Ascending aorta (tissue), 2 donors: ENCODE results near the gene C9orf57. TPM values are rescaled to one million over a fixed set of nuclear protein-coding genes. Genes with fewer than 3 reads are reported as not detected.

Source experiments
- DNase-seq, 2 donors: peaks; one replicate each; pipeline ENCODE4 v3.0.0-alpha.2; 2019; ENCODE audit warnings: low spot score in 2 of 2
- H3K27ac ChIP-seq, 2 donors: fragments of 200-600 bp; sonication (generic); one replicate each; pipeline ENCODE4 v1.5.1; 2016 to 2017; ENCODE audit warnings: mild to moderate bottlenecking in 1 of 2
- H3K27me3 ChIP-seq: fragments of 200-600 bp; sonication (generic); one replicate; pipeline ENCODE4 v1.5.1; 2017
- H3K36me3 ChIP-seq, 2 donors: fragments of 200-600 bp; sonication (generic); one replicate each; pipeline ENCODE4 v1.5.1; 2016
- H3K4me1 ChIP-seq, 2 donors: fragments of 200-600 bp; sonication (generic); one replicate each; pipeline ENCODE4 v1.5.1; 2016 to 2017; ENCODE audit warnings: mild to moderate bottlenecking in 1 of 2
- H3K4me3 ChIP-seq, 2 donors: fragments of 200-600 bp; sonication (generic); one replicate each; pipeline ENCODE4 v1.5.1; 2016 to 2017; ENCODE audit warnings: mild to moderate bottlenecking in 1 of 2
- H3K9me3 ChIP-seq, 2 donors: fragments of 200-600 bp; sonication (generic); one replicate each; pipeline ENCODE4 v1.5.1; 2016
- CTCF ChIP-seq, 3 experiments: fragments of 200-600 bp in 2 of 3; fragments of 450-650 bp in 1 of 3; sonication (generic) in 2 of 3; IDR thresholded peaks; one replicate each; pipeline ENCODE4 v1.5.1; 2016 to 2019; ENCODE audit warnings: antibody characterized with exemption in 3 of 3, mild to moderate bottlenecking in 1 of 3, moderate library complexity in 1 of 3
- intact Hi-C: fragments of 100-400 bp; cut with DNase I; formaldehyde crosslinking; loops from one replicate; pipeline ENCODE4 v1.15.1; 2023
- total RNA-seq: library from RNA; depleted of rRNA; stranded (reverse); fragments of >200 nt; gene quantifications from one replicate; pipeline ENCODE4 v1.1.0, GENCODE V29; 2016

Gene C9orf57
- total RNA-seq, 1 donor from 2014 or later, result not detected

DNA sequence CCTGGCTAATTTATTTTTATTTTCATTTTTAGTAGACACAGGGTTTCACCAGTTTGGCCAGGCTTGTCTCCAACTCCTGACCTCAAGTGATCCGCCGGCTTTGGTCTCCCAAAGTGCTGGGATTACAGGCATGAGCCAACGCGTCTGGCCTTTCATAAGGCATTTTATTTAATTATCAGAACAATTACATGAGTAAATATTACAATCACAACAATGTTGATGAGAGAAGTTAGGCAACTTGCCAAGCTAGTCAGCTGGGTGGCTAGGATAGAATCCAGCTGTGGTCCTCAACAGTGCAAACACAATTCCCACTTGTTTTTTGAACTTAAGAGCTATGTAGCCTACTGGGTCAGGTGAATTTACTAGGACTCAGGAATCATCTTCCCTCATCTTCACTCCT is 22.0 kb downstream of the C9orf57 start:
- no peak for DNase-seq
- Histone ChIP-seq H3K4me3 (no peak overlapping the region), H3K9me3 (no peaks in the 10 kb centered on the region), H3K27ac (no peak overlapping the region), H3K36me3 (no peaks in the 10 kb centered on the region), H3K27me3 (no peaks in the 10 kb centered on the region), H3K4me1 (no peaks in the 10 kb centered on the region)
- intact Hi-C loops, result no loop called here
- no peak for TF ChIP-seq CTCF (IDR thresholded peaks at IDR 0.05)

DNA sequence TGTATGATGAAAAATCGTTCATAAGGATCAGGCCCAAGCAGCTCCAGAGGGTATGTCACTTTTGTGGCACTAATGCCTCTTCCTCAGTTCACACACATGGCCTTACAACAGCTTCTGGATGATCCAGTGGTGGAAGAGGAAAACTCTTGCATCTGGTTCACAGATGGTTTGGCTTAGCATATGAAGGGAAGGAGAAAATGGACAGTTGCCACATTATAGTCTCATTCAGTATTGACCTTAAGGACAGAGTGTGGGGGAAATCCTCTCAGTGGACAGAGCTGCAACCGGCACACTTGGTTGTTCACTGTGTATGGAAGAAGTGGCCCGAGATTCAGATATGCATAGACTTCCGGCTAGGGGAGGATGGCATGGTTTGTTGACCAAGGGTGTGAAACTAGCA is 22.8 kb downstream of the C9orf57 start:
- no peak for TF ChIP-seq CTCF (IDR thresholded peaks at IDR 0.05)
- H3K27me3 ChIP-seq, result no peaks in the 10 kb centered on the region
- no peak for DNase-seq
- no peaks in the 10 kb centered on the region for H3K4me1 ChIP-seq
- no peaks in the 10 kb centered on the region for H3K36me3 ChIP-seq
- H3K4me3 ChIP-seq, result no peak overlapping the region
- no peak overlapping the region for H3K27ac ChIP-seq
- intact Hi-C loops, result no loop called here
- H3K9me3 ChIP-seq, result no peaks in the 10 kb centered on the region

DNA sequence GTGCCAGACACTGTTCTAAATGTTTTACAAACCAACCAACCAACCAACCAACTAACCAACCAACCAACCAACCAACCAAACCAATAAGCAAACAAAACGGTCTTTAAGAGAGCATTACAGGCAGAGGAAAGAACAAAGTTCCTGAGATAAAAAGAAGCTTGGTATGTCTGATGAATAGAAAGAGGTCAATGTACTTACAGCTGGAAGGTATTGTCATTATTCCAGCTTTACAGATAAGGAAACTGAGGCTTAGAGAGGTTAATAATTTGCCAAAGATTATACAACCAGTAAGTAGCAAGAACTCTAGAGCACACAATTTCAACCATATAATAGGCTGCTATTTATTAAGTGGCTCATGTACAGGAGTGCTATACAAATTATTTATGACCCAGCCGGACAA is 29.6 kb downstream of the C9orf57 start:
- intact Hi-C loops, result no loop called here
- H3K27me3 ChIP-seq, result no peaks in the 10 kb centered on the region
- no peaks in the 10 kb centered on the region for H3K36me3 ChIP-seq
- no peak for TF ChIP-seq CTCF (IDR thresholded peaks at IDR 0.05)
- no peak for DNase-seq
- H3K9me3 ChIP-seq, result no peaks in the 10 kb centered on the region
- no peaks in the 10 kb centered on the region for H3K4me1 ChIP-seq
- H3K4me3 ChIP-seq, result no peak overlapping the region
- no peak overlapping the region for H3K27ac ChIP-seq

- intact Hi-C loops, result no loop called here
- Histone ChIP-seq H3K27ac (no peak overlapping the region), H3K9me3 (no peaks in the 10 kb centered on the region), H3K36me3 (no peaks in the 10 kb centered on the region), H3K27me3 (no peaks in the 10 kb centered on the region), H3K4me3 (no peak overlapping the region), H3K4me1 (no peaks in the 10 kb centered on the region)
- TF ChIP-seq CTCF (IDR thresholded peaks at IDR 0.05), result no peak
- DNase-seq, result no peak
Measured at GRCh38 chr9:72029986-72030385, 30.4 kb downstream of the C9orf57 start.

DNA sequence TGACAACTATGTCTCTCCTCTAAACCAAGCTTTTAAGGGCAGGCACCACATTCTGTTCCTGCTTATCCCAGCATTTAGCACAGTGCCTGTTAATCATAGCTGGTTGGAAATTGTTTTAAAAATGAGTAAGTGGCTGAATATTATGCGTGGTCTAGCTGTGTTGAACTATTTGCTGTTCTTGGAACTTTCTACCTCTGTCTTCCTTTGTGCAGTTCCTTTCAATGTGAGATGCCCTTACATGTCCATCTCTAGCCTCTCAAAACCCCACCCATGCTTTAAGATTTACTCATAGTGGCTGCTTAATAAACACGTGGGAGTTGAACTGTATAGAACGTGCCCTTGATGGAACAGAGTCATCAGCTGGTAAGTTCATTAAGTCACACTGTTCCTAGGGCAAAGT is 34.5 kb downstream of the C9orf57 start:
- no peak for DNase-seq
- no peaks in the 10 kb centered on the region for H3K4me1 ChIP-seq
- intact Hi-C loops, result loop anchor here (1.0 kb wide), 1 partner anchor 219 kb away; no protein-coding TSS in a partner anchor

More for the DNA sequence above, 34.5 kb downstream of the C9orf57 start:
- H3K36me3 ChIP-seq, result no peaks in the 10 kb centered on the region
- H3K27ac ChIP-seq, result no peak overlapping the region
- no peaks in the 10 kb centered on the region for H3K27me3 ChIP-seq
- no peak for TF ChIP-seq CTCF (IDR thresholded peaks at IDR 0.05)
- H3K9me3 ChIP-seq, result no peaks in the 10 kb centered on the region
- no peak overlapping the region for H3K4me3 ChIP-seq
